ENCODE measurements around the gene MRPL43. TPM values are rescaled to one million over a fixed set of nuclear protein-coding genes. Genes with fewer than 3 reads are reported as not detected.
A peak's percentile ranks its signal among the peaks of the same experiment; 100 is the strongest.

MRPL43 gene
- polyA plus RNA-seq, 2 of the 4 experiments (the other 2 are of a cell fraction) = 76.3 to 83.4 TPM

DNA sequence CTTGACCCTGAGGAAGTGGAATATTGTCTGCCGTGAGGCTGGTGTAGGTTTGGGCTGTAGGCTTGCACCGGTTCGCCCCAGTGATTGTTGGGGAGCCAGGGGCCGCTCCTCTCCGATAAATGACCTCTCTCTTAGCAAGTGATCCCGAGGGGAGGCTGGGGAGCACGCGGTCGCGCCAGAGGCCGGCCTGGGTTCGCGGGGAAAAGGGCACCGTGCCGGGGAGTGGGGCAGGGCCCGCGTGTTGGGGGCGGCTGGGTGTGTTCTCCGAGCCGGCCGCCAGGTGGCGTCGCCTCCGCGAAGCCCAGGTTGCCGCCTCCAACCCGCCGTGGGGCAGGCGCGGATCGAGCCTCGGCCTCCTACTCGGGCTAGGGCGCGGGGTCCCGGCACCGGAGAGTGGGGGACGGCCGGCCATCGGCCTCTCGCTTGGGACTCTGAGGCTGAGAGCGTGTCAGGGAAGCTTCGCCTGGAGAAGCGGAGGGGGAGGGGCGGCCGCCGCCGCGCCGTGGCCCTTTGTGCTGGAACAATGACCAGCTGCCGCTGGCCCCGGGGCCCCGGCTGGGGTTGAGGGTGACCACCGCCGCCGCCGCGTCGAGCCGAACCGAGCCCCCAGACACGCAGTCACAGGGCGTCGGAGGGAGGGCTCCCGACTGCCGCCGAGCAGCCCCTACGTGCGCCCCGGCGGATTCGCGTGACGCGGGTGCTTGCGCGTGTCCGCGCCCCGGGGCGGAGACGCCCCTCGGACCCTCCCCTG is 11.9 kb upstream of the MRPL43 start:
- POLR2A ChIA-PET = interaction anchor here (1.1 to 1.6 kb wide), 4 partner anchors 12 to 43 kb away, joined by 3 to 7 read pairs (median 3); partner anchors contain the start of genes MRPL43 and TWNK
- peak; percentile 74 to 84 for DNase-seq (ENCODE audit: low read depth in 1 of 2, low spot score in 1 of 2)

More for the DNA sequence above, 11.9 kb upstream of the MRPL43 start:
- TF ChIP-seq RAD21 (conservative IDR thresholded peaks at IDR 0.05 in 1 of 2, IDR thresholded peaks at IDR 0.05 in 1 of 2) = peak; percentile 21 to 57; a peak in 4 of 5 replicates
- peak; percentile 78 for TF ChIP-seq SMC3 (IDR thresholded peaks at IDR 0.05)
- TF ChIP-seq GATA3 (IDR thresholded peaks at IDR 0.05; ENCODE audit: borderline replicate concordance) = no peak
- no peak for TF ChIP-seq NFE2L2 (conservative IDR thresholded peaks at IDR 0.05; ENCODE audit: low read length)
- 0 out of 2 replicates have a peak, but pooled peaks have one; percentile 16 for TF ChIP-seq REST (IDR thresholded peaks at IDR 0.05)
- no peak for TF ChIP-seq ZNF302 (CRISPR knock-in tag; IDR thresholded peaks at IDR 0.05)
- TF ChIP-seq, protein P1, sequence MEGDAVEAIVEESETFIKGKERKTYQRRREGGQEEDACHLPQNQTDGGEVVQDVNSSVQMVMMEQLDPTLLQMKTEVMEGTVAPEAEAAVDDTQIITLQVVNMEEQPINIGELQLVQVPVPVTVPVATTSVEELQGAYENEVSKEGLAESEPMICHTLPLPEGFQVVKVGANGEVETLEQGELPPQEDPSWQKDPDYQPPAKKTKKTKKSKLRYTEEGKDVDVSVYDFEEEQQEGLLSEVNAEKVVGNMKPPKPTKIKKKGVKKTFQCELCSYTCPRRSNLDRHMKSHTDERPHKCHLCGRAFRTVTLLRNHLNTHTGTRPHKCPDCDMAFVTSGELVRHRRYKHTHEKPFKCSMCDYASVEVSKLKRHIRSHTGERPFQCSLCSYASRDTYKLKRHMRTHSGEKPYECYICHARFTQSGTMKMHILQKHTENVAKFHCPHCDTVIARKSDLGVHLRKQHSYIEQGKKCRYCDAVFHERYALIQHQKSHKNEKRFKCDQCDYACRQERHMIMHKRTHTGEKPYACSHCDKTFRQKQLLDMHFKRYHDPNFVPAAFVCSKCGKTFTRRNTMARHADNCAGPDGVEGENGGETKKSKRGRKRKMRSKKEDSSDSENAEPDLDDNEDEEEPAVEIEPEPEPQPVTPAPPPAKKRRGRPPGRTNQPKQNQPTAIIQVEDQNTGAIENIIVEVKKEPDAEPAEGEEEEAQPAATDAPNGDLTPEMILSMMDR (IDR thresholded peaks at IDR 0.05) = peak; percentile 83
- TF ChIP-seq TFCP2L1 (CRISPR knock-in tag; IDR thresholded peaks at IDR 0.05) = 0 out of 2 replicates have a peak, but pooled peaks have one; percentile 16
- TF ChIP-seq MYC (IDR thresholded peaks at IDR 0.05; ENCODE audit: borderline replicate concordance, low read length) = no peak
- TF ChIP-seq, protein P2, sequence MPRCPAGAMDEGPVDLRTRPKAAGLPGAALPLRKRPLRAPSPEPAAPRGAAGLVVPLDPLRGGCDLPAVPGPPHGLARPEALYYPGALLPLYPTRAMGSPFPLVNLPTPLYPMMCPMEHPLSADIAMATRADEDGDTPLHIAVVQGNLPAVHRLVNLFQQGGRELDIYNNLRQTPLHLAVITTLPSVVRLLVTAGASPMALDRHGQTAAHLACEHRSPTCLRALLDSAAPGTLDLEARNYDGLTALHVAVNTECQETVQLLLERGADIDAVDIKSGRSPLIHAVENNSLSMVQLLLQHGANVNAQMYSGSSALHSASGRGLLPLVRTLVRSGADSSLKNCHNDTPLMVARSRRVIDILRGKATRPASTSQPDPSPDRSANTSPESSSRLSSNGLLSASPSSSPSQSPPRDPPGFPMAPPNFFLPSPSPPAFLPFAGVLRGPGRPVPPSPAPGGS (IDR thresholded peaks at IDR 0.05) = peak; percentile 35; the same call in 1 of the 3 replicates
- TF ChIP-seq, protein P3, sequence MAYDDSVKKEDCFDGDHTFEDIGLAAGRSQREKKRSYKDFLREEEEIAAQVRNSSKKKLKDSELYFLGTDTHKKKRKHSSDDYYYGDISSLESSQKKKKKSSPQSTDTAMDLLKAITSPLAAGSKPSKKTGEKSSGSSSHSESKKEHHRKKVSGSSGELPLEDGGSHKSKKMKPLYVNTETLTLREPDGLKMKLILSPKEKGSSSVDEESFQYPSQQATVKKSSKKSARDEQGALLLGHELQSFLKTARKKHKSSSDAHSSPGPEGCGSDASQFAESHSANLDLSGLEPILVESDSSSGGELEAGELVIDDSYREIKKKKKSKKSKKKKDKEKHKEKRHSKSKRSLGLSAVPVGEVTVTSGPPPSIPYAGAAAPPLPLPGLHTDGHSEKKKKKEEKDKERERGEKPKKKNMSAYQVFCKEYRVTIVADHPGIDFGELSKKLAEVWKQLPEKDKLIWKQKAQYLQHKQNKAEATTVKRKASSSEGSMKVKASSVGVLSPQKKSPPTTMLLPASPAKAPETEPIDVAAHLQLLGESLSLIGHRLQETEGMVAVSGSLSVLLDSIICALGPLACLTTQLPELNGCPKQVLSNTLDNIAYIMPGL (CRISPR knock-in tag; IDR thresholded peaks at IDR 0.05; ENCODE audit: borderline replicate concordance) = peak; percentile 88; the same call in 1 of the 2 replicates
- peak; percentile 61 for TF ChIP-seq POLR2A (IDR thresholded peaks at IDR 0.05; ENCODE audit: low read length)
- peak; percentile 80; the same call in 1 of the 2 replicates for TF ChIP-seq E2F6 (IDR thresholded peaks at IDR 0.05; ENCODE audit: borderline replicate concordance, low read depth)
- TF ChIP-seq JUN (IDR thresholded peaks at IDR 0.05) = peak; percentile 72 to 89; a peak in 4 of 5 replicates
- TF ChIP-seq PHF8 (IDR thresholded peaks at IDR 0.05; ENCODE audit: borderline replicate concordance, low read depth) = peak; percentile 63
- TF ChIP-seq, protein P4, sequence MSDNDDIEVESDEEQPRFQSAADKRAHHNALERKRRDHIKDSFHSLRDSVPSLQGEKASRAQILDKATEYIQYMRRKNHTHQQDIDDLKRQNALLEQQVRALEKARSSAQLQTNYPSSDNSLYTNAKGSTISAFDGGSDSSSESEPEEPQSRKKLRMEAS (IDR thresholded peaks at IDR 0.05) = peak; percentile 80
- H3K4me3 ChIP-seq = peak overlapping the region; percentile 92
- CTCF ChIA-PET = interaction anchor here (0.5 to 25.8 kb wide), 17 partner anchors 8 to 459 kb away, joined by 3 to 608 read pairs (median 6); partner anchors contain the start of genes KAZALD1, MRPL43, PDZD7 and SFXN3
- peak overlapping the region; percentile 89 for H3K4me2 ChIP-seq
- H3K4me1 ChIP-seq = peaks cover 27% of the 10 kb centered on the region
- FAIRE-seq (no peak), ATAC-seq (peak; percentile 40 to 64)
- H3K27ac ChIP-seq = peak overlapping the region; percentile 98
- 0% methylated on average over 7 of the region's 83 CpGs for WGBS (ENCODE audit: missing lambda C conversion rate)
- no peaks in the 10 kb centered on the region for H3K9me3 ChIP-seq

Data from A549 (cell line).